Esophagus muscularis mucosa (tissue), 4 donors: ENCODE data around the gene AMIGO3. TPM values are rescaled to one million over a fixed set of nuclear protein-coding genes. Genes with fewer than 3 reads are reported as not detected.

Experiments used
- DNase-seq: peaks from one replicate; pipeline ENCODE4 v3.0.0-alpha.2; 2017; ENCODE audit errors: extremely low spot score
- H3K27ac ChIP-seq, 4 donors: fragments of 200-600 bp; sonication (generic); replicated peaks in 1 of 4; 1 replicate in 3 of 4; 2 replicates in 1 of 4; pipeline ENCODE4 v1.5.1; 2016 to 2019; ENCODE audit warnings: mild to moderate bottlenecking in 1 of 4
- H3K27me3 ChIP-seq, 4 donors: fragments of 200-600 bp; sonication (generic); one replicate each; pipeline versions ENCODE4 v1.5.1 to v1.6.0; 2016 to 2019
- H3K36me3 ChIP-seq, 4 donors: fragments of 200-600 bp; sonication (generic); one replicate each; pipeline ENCODE4 v1.5.1; 2016 to 2019
- H3K4me1 ChIP-seq, 4 donors: fragments of 200-600 bp; sonication (generic); one replicate each; pipeline ENCODE4 v1.5.1; 2016 to 2019
- H3K4me3 ChIP-seq, 4 donors: fragments of 200-600 bp; sonication (generic); 1 replicate in 2 of 4; 2 replicates in 2 of 4; pipeline ENCODE4 v1.5.1; 2016 to 2019; ENCODE audit warnings: mild to moderate bottlenecking in 4 of 4, moderate library complexity in 1 of 4
- H3K9me3 ChIP-seq, 4 donors: fragments of 200-600 bp; sonication (generic); 1 replicate in 3 of 4; 2 replicates in 1 of 4; pipeline ENCODE4 v1.5.1; 2016 to 2019
- EP300 ChIP-seq: sonication (generic); formaldehyde crosslinking; IDR thresholded peaks from one replicate; pipeline ENCODE4 v1.6.1; 2017; ENCODE audit warnings: antibody characterized with exemption
- POLR2A ChIP-seq: fragments of 450-650 bp; IDR thresholded peaks from one replicate; pipeline ENCODE4 v1.6.1; 2017; ENCODE audit warnings: antibody characterized with exemption, moderate library complexity, mild to moderate bottlenecking, low read depth
- POLR2AphosphoS5 ChIP-seq, 2 donors: sonication (generic); formaldehyde crosslinking; IDR thresholded peaks; one replicate each; pipeline ENCODE4 v1.6.1; 2017; ENCODE audit warnings: antibody characterized with exemption in 2 of 2
- WGBS: methylation state at CpG from one replicate; pipeline ENCODE4 v1.1.5; 2018; 5-methylcytosine and 5-hydroxymethylcytosine counted together
- intact Hi-C: fragments of 100-400 bp; cut with DNase I; formaldehyde crosslinking; loops from one replicate; pipeline ENCODE4 v1.15.1; 2023
- total RNA-seq, 4 donors: library from RNA; depleted of rRNA; stranded (reverse); fragments of >200 nt; gene quantifications; one replicate each; pipeline versions ENCODE4 v1.1.0 to v1.2.1, GENCODE V29; 2016
- TF ChIP-seq, protein P1 (sequence below), 3 experiments: fragments of 200-600 bp in 2 of 3; fragments of 450-650 bp in 1 of 3; sonication (generic) in 2 of 3; IDR thresholded peaks; one replicate each; pipeline ENCODE4 v1.5.1; 2017 to 2019; ENCODE audit warnings: antibody characterized with exemption in 3 of 3, mild to moderate bottlenecking in 2 of 3, moderate library complexity in 1 of 3

AMIGO3 gene
- total RNA-seq, 4 donors from 2014 or later = 1.2 to 1.7 TPM; not detected in 2

- no peak for DNase-seq
- Histone ChIP-seq H3K27me3 (peaks cover 0 to 12% (median 1%) of the 10 kb centered on the region in 4 donors), H3K4me3 (peak overlapping the region; percentile 74 to 88 (median 78)), H3K27ac (peak overlapping the region; percentile 87 to 94 (median 93)), H3K36me3 (peaks cover 16 to 28% (median 27%) of the 10 kb centered on the region in 4 donors), H3K4me1 (peaks cover 15 to 31% (median 23%) of the 10 kb centered on the region in 4 donors), H3K9me3 (no peaks in the 10 kb centered on the region)
- no peak for TF ChIP-seq POLR2AphosphoS5 (IDR thresholded peaks at IDR 0.05)
- TF ChIP-seq POLR2A = no peak
- no peak for TF ChIP-seq EP300
- TF ChIP-seq, protein P1, sequence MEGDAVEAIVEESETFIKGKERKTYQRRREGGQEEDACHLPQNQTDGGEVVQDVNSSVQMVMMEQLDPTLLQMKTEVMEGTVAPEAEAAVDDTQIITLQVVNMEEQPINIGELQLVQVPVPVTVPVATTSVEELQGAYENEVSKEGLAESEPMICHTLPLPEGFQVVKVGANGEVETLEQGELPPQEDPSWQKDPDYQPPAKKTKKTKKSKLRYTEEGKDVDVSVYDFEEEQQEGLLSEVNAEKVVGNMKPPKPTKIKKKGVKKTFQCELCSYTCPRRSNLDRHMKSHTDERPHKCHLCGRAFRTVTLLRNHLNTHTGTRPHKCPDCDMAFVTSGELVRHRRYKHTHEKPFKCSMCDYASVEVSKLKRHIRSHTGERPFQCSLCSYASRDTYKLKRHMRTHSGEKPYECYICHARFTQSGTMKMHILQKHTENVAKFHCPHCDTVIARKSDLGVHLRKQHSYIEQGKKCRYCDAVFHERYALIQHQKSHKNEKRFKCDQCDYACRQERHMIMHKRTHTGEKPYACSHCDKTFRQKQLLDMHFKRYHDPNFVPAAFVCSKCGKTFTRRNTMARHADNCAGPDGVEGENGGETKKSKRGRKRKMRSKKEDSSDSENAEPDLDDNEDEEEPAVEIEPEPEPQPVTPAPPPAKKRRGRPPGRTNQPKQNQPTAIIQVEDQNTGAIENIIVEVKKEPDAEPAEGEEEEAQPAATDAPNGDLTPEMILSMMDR (IDR thresholded peaks at IDR 0.05) = no peak
- intact Hi-C loops = no loop called here
- 77% methylated on average over 2 of the region's 17 CpGs for WGBS
Measured at GRCh38 chr3:49673121-49673714, 46.3 kb downstream of the AMIGO3 start.

- DNase-seq = no peak
- 48% methylated on average over 10 of the region's 11 CpGs for WGBS
- Histone ChIP-seq H3K4me1 (peaks cover 15 to 27% (median 23%) of the 10 kb centered on the region in 4 donors), H3K4me3 (no peak overlapping the region), H3K27ac (no peak overlapping the region), H3K36me3 (peaks cover under 1 to 12% (median 10%) of the 10 kb centered on the region in 4 donors), H3K27me3 (peaks cover 0 to 24% (median 2%) of the 10 kb centered on the region in 4 donors), H3K9me3 (no peaks in the 10 kb centered on the region)
- TF ChIP-seq POLR2A (no peak), POLR2AphosphoS5 (IDR thresholded peaks at IDR 0.05) (peak in 1 of 2 donors; percentile 57), EP300 (no peak)
- TF ChIP-seq, protein P1 (IDR thresholded peaks at IDR 0.05) = peak; percentile 72 to 86 (median 78)
- intact Hi-C loops = loop anchor here (2.0 kb wide), 1 partner anchor 131 kb away; no protein-coding TSS in a partner anchor
Measured at GRCh38 chr3:49671291-49672288, 47.9 kb downstream of the AMIGO3 start.

DNA sequence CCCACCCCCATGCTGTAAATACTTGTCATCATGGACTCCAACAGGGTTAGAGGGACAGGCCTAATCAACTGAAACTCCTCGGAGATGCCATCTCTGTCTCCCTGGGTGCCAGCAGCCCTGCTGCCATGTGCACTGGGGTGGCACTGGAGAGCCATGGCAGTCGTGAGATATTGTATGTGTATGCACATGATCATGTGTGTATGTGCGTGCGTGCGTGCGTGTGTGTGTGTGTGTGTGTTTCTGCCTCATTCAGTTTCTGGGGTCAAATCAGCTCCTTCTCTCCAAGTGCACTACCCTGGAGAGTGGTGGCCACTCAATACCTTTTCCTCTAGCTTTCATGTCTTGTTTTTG lies 48.6 kb downstream of the AMIGO3 start:
- H3K4me3 ChIP-seq = no peak overlapping the region
- intact Hi-C loops = loop anchor here (2.0 kb wide), 1 partner anchor 130 kb away; no protein-coding TSS in a partner anchor
- 47% methylated on average over 5 of the region's 6 CpGs for WGBS
- H3K4me1 ChIP-seq = peaks cover 15 to 23% (median 21%) of the 10 kb centered on the region in 4 donors
- H3K36me3 ChIP-seq = peaks cover 0 to 5% (median 4%) of the 10 kb centered on the region in 4 donors
- TF ChIP-seq EP300 = no peak
- no peak for TF ChIP-seq POLR2AphosphoS5 (IDR thresholded peaks at IDR 0.05)
- TF ChIP-seq, protein P1 (IDR thresholded peaks at IDR 0.05) = no peak
- TF ChIP-seq POLR2A = no peak
- H3K9me3 ChIP-seq = no peaks in the 10 kb centered on the region
- no peak overlapping the region for H3K27ac ChIP-seq
- DNase-seq = no peak
- H3K27me3 ChIP-seq = peaks cover 0 to 28% (median 2%) of the 10 kb centered on the region in 4 donors

DNA sequence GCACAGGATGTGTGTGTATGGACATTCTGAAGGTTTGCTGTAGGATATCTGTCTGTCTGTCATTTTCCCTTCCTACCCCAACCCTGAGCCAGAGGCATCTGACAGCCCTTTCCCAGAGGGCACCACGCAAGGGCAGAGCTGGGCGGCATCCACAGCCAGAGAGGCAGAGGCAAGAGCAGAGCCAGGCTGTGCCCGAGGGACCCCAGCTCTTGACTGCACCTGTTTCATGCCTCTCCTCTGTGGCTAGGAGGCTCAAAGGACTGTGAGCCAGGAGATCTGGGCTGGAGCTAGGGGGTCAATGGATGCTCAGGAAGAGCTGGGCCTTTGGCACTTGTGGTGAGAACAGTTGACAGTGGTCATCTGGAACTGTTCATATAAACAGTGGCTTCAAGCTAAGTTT lies 50.1 kb downstream of the AMIGO3 start:
- Histone ChIP-seq H3K27me3 (peaks cover 0 to 42% (median 2%) of the 10 kb centered on the region in 4 donors), H3K4me3 (no peak overlapping the region), H3K4me1 (peaks cover 6 to 10% (median 7%) of the 10 kb centered on the region in 4 donors), H3K36me3 (no peaks in the 10 kb centered on the region), H3K9me3 (no peaks in the 10 kb centered on the region), H3K27ac (no peak overlapping the region)
- intact Hi-C loops = no loop called here
- 83% methylated on average over 1 of the region's 3 CpGs for WGBS
- TF ChIP-seq POLR2A = no peak
- TF ChIP-seq EP300 = no peak
- TF ChIP-seq, protein P1 (IDR thresholded peaks at IDR 0.05) = no peak
- no peak for TF ChIP-seq POLR2AphosphoS5 (IDR thresholded peaks at IDR 0.05)
- DNase-seq = no peak
